HG03442 (cell line): Measurements from ENCODE around the gene RBM39.
"Not testable (repeated sequence)": the region's sequence is repeated elsewhere in the genome, so short reads cannot be mapped to it uniquely, and the experiment has no call there.

Source experiments
- ATAC-seq: cut with Tn5 transposase; IDR thresholded peaks from one replicate; pipeline ENCODE4 v1.9.1; 2021; ENCODE audit warnings: mild to moderate bottlenecking, moderate library complexity; ENCODE audit not compliant: unreplicated experiment

The RBM39 gene

GRCh38 chr20:35741892-35742740 lies at the start of gene RBM39:
RBM39 (minus strand) TSS chr20:35742260; CDS start chr20:35740874, 1,386 bp downstream.
- peak; percentile 84 for ATAC-seq

- no peak for ATAC-seq
These were observed 49.8 kb upstream of the RBM39 start for GRCh38 chr20:35791821-35792220.

GRCh38 chr20:35791097-35791496 lies 49.0 kb upstream of the RBM39 start:
- no peak for ATAC-seq

GRCh38 chr20:35788796-35789195 lies 46.7 kb upstream of the RBM39 start:
- no peak for ATAC-seq

GRCh38 chr20:35785541-35785940 lies 43.5 kb upstream of the RBM39 start:
- ATAC-seq, result not testable (repeated sequence)

- ATAC-seq, result not testable (repeated sequence)
These were observed 41.8 kb upstream of the RBM39 start for GRCh38 chr20:35783811-35784210.

GRCh38 chr20:35776513-35777101 lies 34.5 kb upstream of the RBM39 start:
- no peak for ATAC-seq

GRCh38 chr20:35774391-35774790 lies 32.3 kb upstream of the RBM39 start:
- no peak for ATAC-seq

GRCh38 chr20:35773154-35773751 lies 31.2 kb upstream of the RBM39 start:
- ATAC-seq, result no peak

GRCh38 chr20:35772563-35773058 lies 30.6 kb upstream of the RBM39 start:
- no peak for ATAC-seq

GRCh38 chr20:35771689-35772562 lies 29.9 kb upstream of the RBM39 start, which contains the start of gene PHF20:
PHF20 (plus strand) TSS chr20:35772015; CDS start chr20:35801523, 29,508 bp downstream.
- peak; percentile 73 for ATAC-seq

- no peak for ATAC-seq
These were observed 29.3 kb upstream of the RBM39 start for GRCh38 chr20:35771367-35771688.

GRCh38 chr20:35768731-35769664 lies 26.9 kb upstream of the RBM39 start:
- ATAC-seq, result no peak

- no peak for ATAC-seq
These were observed 25.8 kb upstream of the RBM39 start for GRCh38 chr20:35767683-35768481.

- ATAC-seq, result no peak
These were observed 24.8 kb upstream of the RBM39 start for GRCh38 chr20:35766843-35767242.

- not testable (repeated sequence) for ATAC-seq
These were observed 22.9 kb upstream of the RBM39 start for GRCh38 chr20:35764936-35765335.

- ATAC-seq, result no peak
These were observed 20.4 kb upstream of the RBM39 start for GRCh38 chr20:35762461-35762860.

- not testable (repeated sequence) for ATAC-seq
These were observed 19.5 kb upstream of the RBM39 start for GRCh38 chr20:35761548-35761947.
